H7 (cell line): ENCODE measurements around the gene FZD7. TPM values are rescaled to one million over a fixed set of nuclear protein-coding genes. Genes with fewer than 3 reads are reported as not detected.

ENCODE experiments used
- DNase-seq: peaks from one replicate; pipeline ENCODE4 v3.0.0; 2012
- H3K27me3 ChIP-seq: 2 replicates; pipeline ENCODE4 v1.6.0; 2011; ENCODE audit warnings: mild to moderate bottlenecking, low read length; ENCODE audit not compliant: control insufficient read depth, insufficient read depth
- H3K36me3 ChIP-seq: replicated peaks from 2 replicates; pipeline ENCODE4 v1.5.1; 2011; ENCODE audit warnings: low read length; ENCODE audit not compliant: control insufficient read depth, insufficient read depth
- H3K4me3 ChIP-seq: 2 replicates; pipeline ENCODE4 v1.5.1; 2011; ENCODE audit warnings: low read depth, mild to moderate bottlenecking, control low read depth, low read length, moderate library complexity; ENCODE audit not compliant: insufficient read depth
- total RNA-seq: library from RNA; depleted of rRNA; stranded (reverse); fragments of >200 nt; shearing (Covaris generic); gene quantifications from 2 replicates; pipeline ENCODE4 v1.2.3, GENCODE V29; 2014; rRNA removed

The FZD7 gene
- total RNA-seq, 1 experiment from 2014 or later, result 114 TPM

GRCh38 chr2:202084265-202084664, 50.6 kb downstream of the FZD7 start:
- H3K4me3 ChIP-seq, result no peak overlapping the region
- no peaks in the 10 kb centered on the region for H3K36me3 ChIP-seq
- H3K27me3 ChIP-seq, result no peaks in the 10 kb centered on the region
- peak; percentile 24 for DNase-seq

Other genes starting within 250 kb of the FZD7 start
- not detected in 2 replicates for gene CDK15, start 227.3 kb upstream of the FZD7 start, total RNA-seq
- gene KIAA2012, start 39.4 kb downstream of the FZD7 start, total RNA-seq, result not detected in 2 replicates
- 216 and 326 TPM in 2 replicates for gene SUMO1, start 204.7 kb downstream of the FZD7 start, total RNA-seq
- gene NOP58, start 231.9 kb downstream of the FZD7 start, total RNA-seq, result 70.7 and 95.9 TPM in 2 replicates